ENCODE data around the gene ISCU.
"Not testable (repeated sequence)": the region's sequence is repeated elsewhere in the genome, so short reads cannot be mapped to it uniquely, and the experiment has no call there.

Gene ISCU

GRCh38 chr12:108571609-108572165 is 9.3 kb downstream of the ISCU start:
- DNase-seq, result no peak

GRCh38 chr12:108572166-108572790 is 9.9 kb downstream of the ISCU start:
- no peak for DNase-seq

GRCh38 chr12:108573317-108573716 is 10.9 kb downstream of the ISCU start:
- DNase-seq, result no peak

DNA sequence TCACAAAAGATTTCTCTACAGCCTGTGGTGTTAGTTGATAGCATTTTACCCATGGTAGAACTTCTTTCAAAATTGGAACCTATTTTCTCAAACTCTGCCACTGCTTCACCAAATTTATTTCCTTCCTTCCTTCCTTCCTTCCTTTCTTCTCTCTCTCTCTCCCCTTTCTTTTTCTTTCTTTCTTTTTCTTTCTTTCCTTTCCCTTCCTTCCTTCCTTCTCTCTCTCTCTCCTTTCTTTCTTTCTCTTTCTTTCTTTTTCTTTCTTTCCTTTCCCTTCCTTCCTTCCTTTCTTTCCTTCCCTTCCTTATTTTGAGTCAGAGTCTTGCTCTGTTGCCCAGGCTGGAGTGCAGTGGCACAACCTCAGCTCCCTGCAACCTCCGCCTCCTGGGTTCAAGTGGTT is 11.9 kb downstream of the ISCU start:
- DNase-seq, result not testable (repeated sequence)

- no peak for DNase-seq
Measured at GRCh38 chr12:108575199-108575912, 13.0 kb downstream of the ISCU start.

GRCh38 chr12:108576660-108577234 is 14.4 kb downstream of the ISCU start:
- peak; percentile 54 for DNase-seq

DNA sequence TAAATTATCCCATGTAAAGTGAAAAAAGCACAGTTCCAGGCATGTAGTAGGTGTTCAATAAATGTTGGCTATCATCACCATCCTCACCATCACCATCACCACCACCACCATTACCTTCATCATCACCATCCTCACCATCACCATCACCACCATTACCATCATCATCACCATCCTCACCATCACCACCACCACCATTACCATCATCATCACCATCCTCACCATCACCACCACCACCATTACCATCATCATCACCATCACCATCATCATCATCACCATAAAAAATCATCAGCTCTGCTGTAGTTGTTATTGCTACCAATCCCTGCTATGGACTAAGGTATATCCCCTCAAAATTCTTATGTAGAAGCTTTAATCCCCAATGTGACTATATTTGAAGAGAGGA is 15.1 kb downstream of the ISCU start:
- DNase-seq, result no peak

- DNase-seq, result no peak
Measured at GRCh38 chr12:108578264-108578663, 15.9 kb downstream of the ISCU start.

DNA sequence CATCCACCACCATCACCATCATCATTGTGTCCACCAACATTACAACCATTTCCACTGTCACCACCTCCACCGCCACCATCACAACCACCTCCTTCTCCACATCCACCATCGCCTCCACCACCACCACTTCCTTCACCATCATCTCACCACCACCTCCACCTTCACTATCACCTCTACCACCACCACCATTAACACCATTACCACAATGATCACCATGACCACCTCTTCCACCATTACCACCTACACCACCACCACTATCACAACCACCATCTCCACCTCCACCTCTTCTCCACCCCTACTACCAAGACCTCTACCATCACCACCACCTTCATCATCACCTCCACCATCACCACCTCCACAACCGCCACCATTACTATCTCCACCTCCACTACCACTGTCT is 16.4 kb downstream of the ISCU start:
- no peak for DNase-seq

DNA sequence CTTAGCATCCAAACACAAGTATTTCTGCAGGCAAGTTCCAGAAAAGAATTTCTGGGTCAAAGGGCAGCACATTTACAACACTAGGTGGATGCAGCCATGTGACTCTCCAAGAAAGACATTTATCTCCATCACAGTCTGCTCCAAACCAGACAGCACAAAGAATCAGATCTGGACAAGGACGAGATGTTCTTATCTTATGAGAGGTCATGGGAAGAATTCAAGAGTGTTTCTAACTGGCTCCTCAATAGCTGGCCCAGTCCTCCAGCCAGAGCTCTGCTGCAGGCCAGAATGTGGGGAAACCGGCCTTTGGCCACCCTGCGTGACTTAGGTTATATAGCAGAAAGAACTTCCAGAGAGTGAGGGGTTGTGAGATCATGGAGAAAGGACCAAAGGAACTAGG is 18.1 kb downstream of the ISCU start:
- DNase-seq, result no peak

DNA sequence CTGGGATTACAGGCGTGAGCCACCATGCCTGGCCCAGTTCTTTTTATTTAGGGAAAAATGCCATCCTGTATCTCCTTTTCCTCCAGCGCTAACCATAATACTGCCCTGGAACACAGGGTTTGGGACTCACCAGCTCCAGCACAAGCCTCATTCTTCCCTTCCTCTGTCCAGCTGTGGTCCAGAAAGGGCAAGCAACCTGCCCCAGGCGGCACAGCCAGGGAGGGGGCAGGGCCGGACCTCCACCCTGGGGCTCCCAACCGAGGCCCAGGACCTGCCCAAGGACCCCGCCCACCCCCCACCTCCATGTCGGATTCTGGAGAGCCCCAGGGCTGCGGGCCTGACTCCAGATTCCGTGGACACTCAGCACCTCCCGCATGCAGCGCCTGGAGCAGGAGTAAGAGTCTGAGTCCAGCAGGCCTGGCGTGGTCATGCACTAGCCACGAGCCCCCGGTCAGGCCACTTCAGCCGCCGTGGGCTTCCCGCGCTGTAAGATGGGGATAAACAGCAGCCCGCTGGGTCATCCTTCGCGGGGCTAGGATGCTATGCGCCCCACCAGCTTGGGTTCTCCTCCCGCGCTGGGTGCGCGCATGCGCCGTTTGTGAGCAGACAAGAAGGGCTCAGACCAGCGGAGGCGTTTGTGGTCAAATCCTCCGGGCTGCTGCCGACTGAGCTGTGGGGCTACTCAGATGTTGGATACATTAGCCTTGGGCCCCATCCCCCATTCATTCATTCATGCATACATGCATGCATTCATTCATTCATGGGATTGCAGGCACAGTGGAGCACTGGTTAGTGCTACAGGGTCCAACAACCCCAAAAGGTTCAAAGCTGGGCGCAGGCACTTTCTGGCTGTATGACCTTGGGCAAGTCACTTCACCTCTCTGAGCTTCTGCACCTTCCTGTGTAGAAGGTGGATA is 19.2 kb downstream of the ISCU start:
- DNase-seq, result no peak

DNA sequence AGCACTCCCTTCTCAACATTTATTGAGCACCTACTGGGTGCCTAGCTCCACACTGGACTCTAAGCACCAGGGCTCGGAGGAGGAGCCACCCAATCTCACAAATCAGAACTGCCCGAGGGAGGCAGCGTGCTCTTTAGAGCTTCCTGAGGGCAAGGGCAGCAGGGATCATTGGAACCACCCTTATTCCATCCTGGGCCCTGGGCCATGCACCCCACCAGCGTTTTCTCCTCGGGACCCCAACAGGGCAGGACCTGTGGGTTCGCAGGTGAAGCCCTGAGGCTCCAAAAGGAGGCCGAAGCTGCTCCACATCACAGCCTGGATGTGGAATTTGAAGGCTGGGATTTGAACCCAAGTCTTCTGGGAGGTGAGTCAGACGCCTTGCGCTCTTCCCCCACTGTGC is 20.1 kb downstream of the ISCU start:
- DNase-seq, result no peak

- no peak for DNase-seq
Measured at GRCh38 chr12:108582978-108583770, 20.8 kb downstream of the ISCU start.

DNA sequence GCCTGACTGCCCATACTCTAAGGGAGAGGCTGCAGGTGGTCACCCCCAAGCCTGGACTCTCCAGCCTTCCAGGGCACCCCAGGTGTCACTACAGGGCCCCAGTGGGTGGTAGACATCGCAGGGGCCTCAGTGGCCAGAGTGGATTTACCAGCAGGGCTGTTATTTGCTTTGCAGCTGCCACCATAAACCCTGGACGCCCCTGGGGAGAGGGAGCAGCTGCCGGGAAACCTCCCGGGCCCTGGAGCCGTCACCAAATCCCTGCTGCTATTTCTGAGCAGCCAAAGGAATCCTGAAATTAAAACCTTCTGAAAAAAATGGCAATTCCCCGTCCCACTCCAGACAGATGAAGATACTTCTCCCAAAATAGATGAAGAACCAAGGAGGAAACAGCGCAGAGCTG is 21.6 kb downstream of the ISCU start:
- no peak for DNase-seq

GRCh38 chr12:108584456-108585065 is 22.2 kb downstream of the ISCU start:
- DNase-seq, result no peak

GRCh38 chr12:108585864-108586263 is 23.5 kb downstream of the ISCU start:
- peak; percentile 63 for DNase-seq

DNA sequence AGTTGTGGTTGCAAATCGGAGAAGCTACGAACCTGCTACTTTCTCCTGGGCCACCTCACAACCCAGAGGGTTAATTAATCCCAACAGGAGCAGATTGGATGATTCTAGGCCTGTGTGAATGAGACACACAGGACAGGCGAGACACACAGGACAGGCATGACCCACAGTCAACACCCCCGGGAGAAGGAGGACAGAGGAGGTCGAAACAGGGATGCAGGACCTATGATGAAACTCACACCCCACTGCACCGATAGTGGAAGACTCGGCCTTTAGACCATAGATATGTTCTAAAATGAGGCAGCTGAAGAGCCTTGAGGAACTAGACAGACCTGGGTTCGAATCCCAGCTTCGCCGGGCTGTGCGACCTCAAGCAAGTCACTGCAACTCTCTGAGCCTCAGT is 23.9 kb downstream of the ISCU start:
- DNase-seq, result no peak

GRCh38 chr12:108587826-108588225 is 25.4 kb downstream of the ISCU start:
- no peak for DNase-seq

GRCh38 chr12:108589028-108589839 is 26.8 kb downstream of the ISCU start:
- peak; percentile 82 for DNase-seq

GRCh38 chr12:108589840-108590229 is 27.4 kb downstream of the ISCU start:
- no peak for DNase-seq

GRCh38 chr12:108590463-108590862 is 28.1 kb downstream of the ISCU start:
- not testable (repeated sequence) for DNase-seq

All from fibroblast of skin of abdomen (primary cell).